Measurements from ENCODE around the gene RPS24. TPM values are rescaled to one million over a fixed set of nuclear protein-coding genes. Genes with fewer than 3 reads are reported as not detected.

RPS24 gene
- total and polyA plus RNA-seq, 9 of the 15 experiments (the other 6 are each of a cell fraction or from before 2014, with no cell fraction given), result 1,947 to 7,307 (median 5,944) TPM

GRCh38 chr10:78029269-78030226 is 4.1 kb upstream of the RPS24 start, which contains the start of gene POLR3A (continued):
- peak; percentile 95 for TF ChIP-seq ZBTB40 (IDR thresholded peaks at IDR 0.05)
- TF ChIP-seq ZBTB40 (CRISPR knock-in tag; IDR thresholded peaks at IDR 0.05), result no peak
- TF ChIP-seq THRAP3 (IDR thresholded peaks at IDR 0.05; ENCODE audit: borderline replicate concordance), result no peak
- TF ChIP-seq TBP (optimal IDR thresholded peaks at IDR 0.05; ENCODE audit: low read depth, low read length), result peak; percentile 68
- TF ChIP-seq CREB3L1 (IDR thresholded peaks at IDR 0.05; ENCODE audit: borderline replicate concordance, low read depth), result peak; percentile 88
- TF ChIP-seq TCFL5 (CRISPR knock-in tag; conservative IDR thresholded peaks at IDR 0.05), result no peak
- TF ChIP-seq ZNF584 (CRISPR knock-in tag; IDR thresholded peaks at IDR 0.05; ENCODE audit: low read depth), result peak; percentile 21; the same call in 1 of the 2 replicates
- TF ChIP-seq SRF (CRISPR knock-in tag; IDR thresholded peaks at IDR 0.05), result peak in 1 of 2 experiments; percentile 63; a peak in 2 of 4 replicates
- no peak for TF ChIP-seq SMARCB1 (IDR thresholded peaks at IDR 0.05; ENCODE audit: insufficient read length, low read depth)
- TF ChIP-seq GABPA (tag; conservative IDR thresholded peaks at IDR 0.05; ENCODE audit: low read depth), result peak; percentile 98
- no peak for TF ChIP-seq ZNF518B (CRISPR knock-in tag; IDR thresholded peaks at IDR 0.05)
- peak; percentile 49 for TF ChIP-seq BHLHE40 (IDR thresholded peaks at IDR 0.05; ENCODE audit: low read length)

Measured in K562 (cell line).